ES-I3 (cell line): ENCODE data around the gene GALNT13.

Source experiments
- H3K36me3 ChIP-seq: 2 replicates; pipeline ENCODE4 v1.6.1; 2013; ENCODE audit warnings: mild to moderate bottlenecking, low read length, control low read depth, moderate library complexity; ENCODE audit not compliant: insufficient read depth
- H3K4me1 ChIP-seq: 2 replicates; pipeline ENCODE4 v1.6.1; 2013; ENCODE audit warnings: mild to moderate bottlenecking, control low read depth, low read length; ENCODE audit not compliant: insufficient read depth
- H3K9ac ChIP-seq: 2 replicates; pipeline ENCODE4 v1.6.1; 2013; ENCODE audit warnings: low read depth, mild to moderate bottlenecking, low read length, moderate library complexity
- H3K9me3 ChIP-seq: 2 replicates; pipeline ENCODE4 v1.6.1; 2013; ENCODE audit warnings: mild to moderate bottlenecking, low read length, moderate library complexity; ENCODE audit not compliant: control insufficient read depth, insufficient read depth

The GALNT13 gene

GRCh38 chr2:154291927-154292326 lies 420.2 kb downstream of the GALNT13 start:
- Histone ChIP-seq H3K9ac (no peak overlapping the region), H3K4me1 (no peaks in the 10 kb centered on the region), H3K36me3 (no peaks in the 10 kb centered on the region), H3K9me3 (peaks cover 6% of the 10 kb centered on the region; the same call in 1 of the 2 replicates)

GRCh38 chr2:154293864-154294263 lies 422.1 kb downstream of the GALNT13 start:
- H3K36me3 ChIP-seq: no peaks in the 10 kb centered on the region
- H3K9me3 ChIP-seq: peaks cover 2% of the 10 kb centered on the region; the same call in 1 of the 2 replicates
- no peaks in the 10 kb centered on the region for H3K4me1 ChIP-seq
- H3K9ac ChIP-seq: no peak overlapping the region

- H3K36me3 ChIP-seq: no peaks in the 10 kb centered on the region
- H3K9ac ChIP-seq: no peak overlapping the region
- no peaks in the 10 kb centered on the region for H3K4me1 ChIP-seq
- no peaks in the 10 kb centered on the region for H3K9me3 ChIP-seq
These were observed 434.7 kb downstream of the GALNT13 start for GRCh38 chr2:154306266-154306970.

GRCh38 chr2:154307007-154307406 lies 435.3 kb downstream of the GALNT13 start:
- Histone ChIP-seq H3K36me3 (no peaks in the 10 kb centered on the region), H3K4me1 (no peaks in the 10 kb centered on the region), H3K9me3 (no peaks in the 10 kb centered on the region), H3K9ac (no peak overlapping the region)

DNA sequence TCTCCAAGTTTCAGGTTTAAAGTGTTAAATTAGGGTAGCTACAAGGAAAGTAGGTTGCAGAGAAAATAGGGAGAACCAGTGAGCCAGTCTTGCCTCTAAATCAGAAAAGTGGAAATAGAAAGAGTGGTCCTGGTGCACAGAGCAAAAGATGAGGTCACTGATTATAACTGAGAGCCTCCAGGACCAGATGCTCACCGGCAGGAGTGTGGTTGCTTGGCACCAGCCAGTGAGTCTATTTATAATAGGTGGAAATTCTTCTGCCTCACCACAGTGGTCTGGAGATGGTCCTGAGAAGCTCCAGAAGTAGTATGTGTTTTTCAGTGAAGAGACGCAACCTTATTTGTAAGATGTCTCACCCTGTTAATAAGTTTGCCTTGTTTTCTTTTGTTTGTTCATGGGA lies 452.9 kb downstream of the GALNT13 start:
- no peaks in the 10 kb centered on the region; the same call in none of the 2 replicates for H3K36me3 ChIP-seq
- H3K9me3 ChIP-seq: no peaks in the 10 kb centered on the region
- peaks cover 4% of the 10 kb centered on the region; the same call in 1 of the 2 replicates for H3K4me1 ChIP-seq
- H3K9ac ChIP-seq: no peak overlapping the region

- H3K9me3 ChIP-seq: no peaks in the 10 kb centered on the region
- H3K36me3 ChIP-seq: no peaks in the 10 kb centered on the region; the same call in none of the 2 replicates
- H3K4me1 ChIP-seq: peaks cover 12% of the 10 kb centered on the region
- H3K9ac ChIP-seq: no peak overlapping the region
These were observed 457.8 kb downstream of the GALNT13 start for GRCh38 chr2:154329510-154329909.

DNA sequence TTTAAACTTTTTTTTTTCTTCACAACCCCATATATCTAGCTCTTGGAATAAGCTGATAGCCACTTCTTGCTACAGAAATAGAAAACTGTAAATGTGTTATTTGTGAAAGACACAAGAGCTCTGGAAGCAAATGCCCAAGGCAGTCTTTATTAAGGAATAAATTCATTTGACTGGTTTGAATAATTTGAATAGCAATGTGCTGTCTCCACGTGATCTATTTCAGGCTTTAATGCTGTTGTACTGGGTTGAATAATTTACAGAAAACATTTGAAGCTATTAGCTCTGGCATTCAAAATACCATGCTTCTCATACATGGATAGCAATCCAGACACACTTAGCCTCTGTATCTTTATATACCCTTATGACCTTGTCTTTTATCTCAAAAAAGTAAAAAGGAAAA lies 460.1 kb downstream of the GALNT13 start:
- no peak overlapping the region for H3K9ac ChIP-seq
- H3K4me1 ChIP-seq: peaks cover 16% of the 10 kb centered on the region
- no peaks in the 10 kb centered on the region for H3K9me3 ChIP-seq
- H3K36me3 ChIP-seq: no peaks in the 10 kb centered on the region; the same call in none of the 2 replicates

DNA sequence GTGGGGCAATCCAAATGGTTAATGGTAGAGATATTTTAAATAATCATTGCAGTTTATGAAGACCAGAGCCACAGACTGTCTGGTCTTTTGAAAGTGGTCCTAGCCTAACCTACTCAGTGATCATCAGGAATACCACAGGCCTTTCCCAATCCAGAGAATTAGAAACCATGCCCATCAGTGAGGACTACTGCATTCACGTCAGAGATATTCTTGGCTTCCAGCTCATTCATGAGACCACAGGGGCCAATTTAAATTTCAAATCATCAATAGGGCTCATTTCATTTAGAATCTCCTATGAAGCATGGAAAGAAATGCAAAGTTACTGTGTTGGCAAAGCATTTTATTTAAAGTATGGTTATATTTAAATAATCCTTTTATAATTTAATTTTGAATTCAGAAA lies 464.5 kb downstream of the GALNT13 start:
- Histone ChIP-seq H3K9me3 (no peaks in the 10 kb centered on the region), H3K9ac (no peak overlapping the region), H3K4me1 (peaks cover 18% of the 10 kb centered on the region), H3K36me3 (no peaks in the 10 kb centered on the region)

- H3K36me3 ChIP-seq: no peaks in the 10 kb centered on the region
- H3K9me3 ChIP-seq: no peaks in the 10 kb centered on the region
- no peak overlapping the region for H3K9ac ChIP-seq
- H3K4me1 ChIP-seq: peaks cover 18% of the 10 kb centered on the region
These were observed 466.7 kb downstream of the GALNT13 start for GRCh38 chr2:154338352-154338967.

GRCh38 chr2:154343282-154343681 lies 471.6 kb downstream of the GALNT13 start:
- Histone ChIP-seq H3K36me3 (no peaks in the 10 kb centered on the region), H3K4me1 (peaks cover 9% of the 10 kb centered on the region; the same call in 1 of the 2 replicates), H3K9ac (no peak overlapping the region), H3K9me3 (no peaks in the 10 kb centered on the region)

GRCh38 chr2:154350911-154351310 lies 479.2 kb downstream of the GALNT13 start:
- Histone ChIP-seq H3K9me3 (no peaks in the 10 kb centered on the region), H3K36me3 (no peaks in the 10 kb centered on the region), H3K4me1 (no peaks in the 10 kb centered on the region), H3K9ac (no peak overlapping the region)

- Histone ChIP-seq H3K4me1 (no peaks in the 10 kb centered on the region), H3K9ac (no peak overlapping the region), H3K36me3 (no peaks in the 10 kb centered on the region), H3K9me3 (no peaks in the 10 kb centered on the region)
These were observed 489.6 kb downstream of the GALNT13 start for GRCh38 chr2:154361276-154361675.

- Histone ChIP-seq H3K36me3 (no peaks in the 10 kb centered on the region), H3K4me1 (no peaks in the 10 kb centered on the region), H3K9ac (no peak overlapping the region), H3K9me3 (no peaks in the 10 kb centered on the region)
These were observed 496.4 kb downstream of the GALNT13 start for GRCh38 chr2:154368153-154368552.

GRCh38 chr2:154370873-154371272 lies 499.2 kb downstream of the GALNT13 start:
- Histone ChIP-seq H3K4me1 (no peaks in the 10 kb centered on the region), H3K36me3 (no peaks in the 10 kb centered on the region), H3K9me3 (no peaks in the 10 kb centered on the region), H3K9ac (no peak overlapping the region)

- no peaks in the 10 kb centered on the region for H3K4me1 ChIP-seq
- no peaks in the 10 kb centered on the region for H3K36me3 ChIP-seq
- H3K9me3 ChIP-seq: no peaks in the 10 kb centered on the region
- no peak overlapping the region for H3K9ac ChIP-seq
These were observed 502.7 kb downstream of the GALNT13 start for GRCh38 chr2:154374416-154374815.
